Right atrium auricular region (tissue), 2 donors: ENCODE measurements around the gene MINDY1. TPM values are rescaled to one million over a fixed set of nuclear protein-coding genes. Genes with fewer than 3 reads are reported as not detected.
A peak's percentile ranks its signal among the peaks of the same experiment; 100 is the strongest.

Experiments used
- DNase-seq: peaks from one replicate; pipeline ENCODE4 v3.0.0-alpha.2; 2019; ENCODE audit warnings: low spot score
- H3K27ac ChIP-seq, 2 donors: fragments of 200-600 bp; sonication (generic); 1 replicate in 1 of 2; 2 replicates in 1 of 2; pipeline ENCODE4 v1.5.1; 2016 to 2019
- H3K27me3 ChIP-seq, 2 donors: fragments of 200-600 bp; sonication (generic); one replicate each; pipeline versions ENCODE4 v1.5.1 to v1.6.0; 2017 to 2019
- H3K36me3 ChIP-seq: fragments of 200-600 bp; sonication (generic); one replicate; pipeline ENCODE4 v1.5.1; 2016
- H3K4me1 ChIP-seq, 2 donors: fragments of 200-600 bp; sonication (generic); one replicate each; pipeline versions ENCODE4 v1.5.1 to v1.6.0; 2017 to 2019
- H3K4me3 ChIP-seq, 2 donors: fragments of 200-600 bp; sonication (generic); 1 replicate in 1 of 2; 2 replicates in 1 of 2; pipeline ENCODE4 v1.5.1; 2017 to 2019; ENCODE audit warnings: mild to moderate bottlenecking in 1 of 2, moderate library complexity in 1 of 2
- H3K9me3 ChIP-seq, 2 donors: fragments of 200-600 bp; sonication (generic); one replicate each; pipeline ENCODE4 v1.5.1; 2019
- CTCF ChIP-seq, 2 donors: fragments of 200-600 bp; sonication (generic); IDR thresholded peaks; one replicate each; pipeline ENCODE4 v1.5.1; 2019; ENCODE audit warnings: antibody characterized with exemption in 2 of 2
- total RNA-seq, 2 donors: library from RNA; depleted of rRNA; stranded (reverse); fragments of >200 nt; gene quantifications; one replicate each; pipeline ENCODE4 v1.1.0, GENCODE V29; 2016

The MINDY1 gene
- total RNA-seq, 2 donors from 2014 or later = 62.2 to 72.3 TPM

DNA sequence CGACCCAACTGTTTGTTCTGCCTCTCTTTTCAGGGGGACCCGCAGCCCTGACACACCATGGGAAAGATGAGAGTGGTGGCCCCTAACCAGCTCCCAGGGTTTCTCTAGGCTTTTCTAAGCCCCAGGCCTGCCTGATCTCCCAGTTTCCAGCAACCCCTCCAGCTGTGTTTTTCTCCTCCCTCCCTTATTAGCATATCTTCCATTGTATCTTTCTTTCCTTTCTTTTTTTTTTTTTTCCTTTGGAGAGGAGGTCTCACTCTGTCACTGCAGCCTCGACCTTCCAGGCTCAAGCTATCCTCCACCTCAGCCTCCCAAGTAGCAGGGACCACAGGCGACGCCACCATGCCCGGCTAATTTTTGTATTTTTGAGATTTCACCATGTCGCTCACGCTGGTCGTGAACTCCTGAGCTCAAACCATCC lies 30.3 kb downstream of the MINDY1 start:
- Histone ChIP-seq H3K36me3 (no peaks in the 10 kb centered on the region), H3K9me3 (no peaks in the 10 kb centered on the region), H3K27ac (peak overlapping the region in 1 of 2 donors; percentile 77), H3K27me3 (no peaks in the 10 kb centered on the region), H3K4me1 (peaks cover 0 to 58% of the 10 kb centered on the region in 2 donors), H3K4me3 (no peak overlapping the region)
- DNase-seq = no peak
- TF ChIP-seq CTCF (IDR thresholded peaks at IDR 0.05) = no peak

DNA sequence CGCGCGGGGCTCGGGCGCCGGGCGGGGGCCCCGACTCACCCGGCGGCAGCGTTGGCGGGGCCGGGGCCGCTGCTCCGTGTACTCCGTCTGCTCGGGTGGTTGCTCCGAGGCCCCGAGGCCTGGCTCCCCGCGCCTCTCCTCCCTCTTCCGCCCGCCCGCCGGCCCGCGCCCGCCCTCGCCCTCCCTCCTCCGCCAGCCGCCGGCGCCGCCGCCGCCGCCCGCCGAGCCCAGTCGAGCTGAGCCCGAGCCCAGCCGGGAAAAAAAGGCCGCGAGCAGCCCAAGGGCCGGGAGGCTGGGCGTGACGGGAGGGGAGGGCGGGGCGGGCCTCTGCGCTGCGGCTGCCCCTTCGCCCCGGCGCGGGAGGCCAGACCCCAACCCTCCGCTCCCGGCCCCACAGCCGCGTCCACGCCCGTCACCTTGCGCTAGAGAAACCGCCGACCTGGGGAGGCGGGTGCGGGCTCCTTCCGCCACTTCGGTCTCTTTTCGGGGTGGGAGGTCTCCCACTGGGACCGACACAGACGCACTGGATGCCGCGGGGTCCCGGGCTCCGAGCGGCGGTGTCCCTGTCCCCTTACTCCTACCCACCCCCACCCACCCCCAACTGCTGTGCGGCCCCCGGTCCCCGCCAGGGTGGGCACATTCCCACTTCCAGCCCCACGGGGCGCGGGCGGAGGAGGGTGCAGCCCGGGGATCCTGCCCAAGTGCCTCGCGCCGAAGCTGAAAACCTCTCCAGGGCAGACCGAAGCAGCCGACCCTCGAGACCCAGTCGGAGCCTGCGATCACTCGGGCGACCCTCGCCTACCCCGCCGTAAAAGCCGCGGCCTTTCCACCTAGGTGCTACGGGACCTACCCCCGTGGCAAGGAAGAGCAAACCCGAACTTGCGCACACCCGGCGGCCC lies 31.9 kb downstream of the MINDY1 start, which contains the start of gene CERS2:
Gene CERS2 (minus strand): TSS at position 256 of the 899 bp plus-strand sequence. CDS start 5,745 bp downstream, outside the sequence.
- no peak for TF ChIP-seq CTCF (IDR thresholded peaks at IDR 0.05)
- peak; percentile 75 for DNase-seq
- Histone ChIP-seq H3K4me1 (peaks cover 0 to 72% of the 10 kb centered on the region in 2 donors), H3K27ac (peak within 1 kb of the TSS; percentile 94 to 97), H3K36me3 (no peaks in the 10 kb centered on the region), H3K27me3 (no peaks in the 10 kb centered on the region), H3K4me3 (peak within 1 kb of the TSS; percentile 84 to 89), H3K9me3 (no peaks in the 10 kb centered on the region)

- no peak for TF ChIP-seq CTCF (IDR thresholded peaks at IDR 0.05)
- H3K27me3 ChIP-seq = no peaks in the 10 kb centered on the region
- no peaks in the 10 kb centered on the region for H3K36me3 ChIP-seq
- H3K4me1 ChIP-seq = peaks cover 0 to 74% of the 10 kb centered on the region in 2 donors
- H3K4me3 ChIP-seq = peak overlapping the region; percentile 84 to 89
- DNase-seq = no peak
- no peaks in the 10 kb centered on the region for H3K9me3 ChIP-seq
- peak overlapping the region; percentile 94 to 97 for H3K27ac ChIP-seq
Observed at GRCh38 chr1:150973836-150974579, 32.7 kb downstream of the MINDY1 start.

- Histone ChIP-seq H3K36me3 (peaks cover 6% of the 10 kb centered on the region), H3K4me1 (peaks cover 0 to 68% of the 10 kb centered on the region in 2 donors), H3K4me3 (peak overlapping the region; percentile 84 to 89), H3K9me3 (no peaks in the 10 kb centered on the region), H3K27me3 (no peaks in the 10 kb centered on the region), H3K27ac (peak overlapping the region; percentile 94 to 97)
- no peak for DNase-seq
- no peak for TF ChIP-seq CTCF (IDR thresholded peaks at IDR 0.05)
Observed at GRCh38 chr1:150973258-150973835, 33.4 kb downstream of the MINDY1 start.

- Histone ChIP-seq H3K4me3 (peak overlapping the region in 1 of 2 donors; percentile 84), H3K4me1 (peaks cover 0 to 59% of the 10 kb centered on the region in 2 donors), H3K27me3 (no peaks in the 10 kb centered on the region), H3K27ac (peak overlapping the region; percentile 94 to 97), H3K36me3 (peaks cover 15% of the 10 kb centered on the region), H3K9me3 (no peaks in the 10 kb centered on the region)
- no peak for DNase-seq
- TF ChIP-seq CTCF (IDR thresholded peaks at IDR 0.05) = no peak
Observed at GRCh38 chr1:150972417-150972940, 34.2 kb downstream of the MINDY1 start.
